Measurements from ENCODE around the gene ZNF732.

GRCh38 chr4:271492-272103, 33.7 kb downstream of the ZNF732 start:
- TF ChIP-seq CTCF (IDR thresholded peaks at IDR 0.05; ENCODE audit: poor library complexity, severe bottlenecking) (no peak), REST (IDR thresholded peaks at IDR 0.05; ENCODE audit: borderline replicate concordance) (no peak), SMC3 (conservative IDR thresholded peaks at IDR 0.05; ENCODE audit: poor library complexity) (no peak), POLR2AphosphoS5 (IDR thresholded peaks at IDR 0.05) (no peak), EP300 (conservative IDR thresholded peaks at IDR 0.05; ENCODE audit: poor library complexity, severe bottlenecking) (no peak), MXI1 (conservative IDR thresholded peaks at IDR 0.05; ENCODE audit: poor library complexity, severe bottlenecking) (no peak)

Measured in neural cell (in vitro differentiated cells).